ENCODE measurements around the gene FBXL17. TPM values are rescaled to one million over a fixed set of nuclear protein-coding genes. Genes with fewer than 3 reads are reported as not detected.

Gene FBXL17
- total RNA-seq, 1 experiment from 2014 or later, result 5.3 TPM

GRCh38 chr5:108006791-108007190 lies 375.1 kb downstream of the FBXL17 start:
- Histone ChIP-seq H2BK5ac (ENCODE audit: insufficient read length, low read length) (no peak overlapping the region), H3K14ac (ENCODE audit: insufficient read depth, low read length) (no peak overlapping the region), H4K8ac (replicated peaks; ENCODE audit: insufficient read length, low read depth, low read length) (no peak overlapping the region), H3K4me2 (ENCODE audit: insufficient read depth, insufficient read length, low read length) (no peak overlapping the region), H2BK120ac (ENCODE audit: low read depth, low read length, poor library complexity, severe bottlenecking) (no peak overlapping the region), H2AK5ac (ENCODE audit: insufficient read length, low read length) (no peak overlapping the region), H3K9me3 (ENCODE audit: control insufficient read depth, low read depth, low read length) (no peaks in the 10 kb centered on the region), H2BK20ac (ENCODE audit: low read depth, low read length, poor library complexity, severe bottlenecking) (no peak overlapping the region), H3T11ph (ENCODE audit: low read length) (no peak overlapping the region), H2BK15ac (ENCODE audit: low read depth, low read length) (no peak overlapping the region), H3K23me2 (ENCODE audit: insufficient read length, low read depth, low read length, poor library complexity, severe bottlenecking) (no peaks in the 10 kb centered on the region), H4K5ac (ENCODE audit: insufficient read length, low read depth, low read length) (no peak overlapping the region), H3K79me2 (ENCODE audit: insufficient read depth, low read length) (no peaks in the 10 kb centered on the region), H3K4ac (ENCODE audit: low read depth, low read length) (no peak overlapping the region), H3K56ac (ENCODE audit: insufficient read length, low read depth, low read length) (no peak overlapping the region), H2BK12ac (ENCODE audit: insufficient read length, low read depth, low read length) (no peak overlapping the region), H3K9ac (ENCODE audit: extremely low read depth, insufficient read length, low read length) (no peak overlapping the region), H3K23ac (ENCODE audit: insufficient read length, low read depth, low read length) (no peak overlapping the region), H3K79me1 (ENCODE audit: insufficient read depth, low read depth, low read length, poor library complexity, severe bottlenecking) (no peaks in the 10 kb centered on the region), H3K27me3 (ENCODE audit: insufficient read depth, low read length) (no peaks in the 10 kb centered on the region), H3K27ac (ENCODE audit: insufficient read length, low read depth, low read length) (no peak overlapping the region), H4K20me1 (ENCODE audit: control insufficient read depth, insufficient read depth, insufficient read length) (no peaks in the 10 kb centered on the region), H2AFZ (ENCODE audit: low read length) (no peak overlapping the region), H3K4me1 (ENCODE audit: insufficient read depth, low read length) (no peaks in the 10 kb centered on the region), H3K18ac (ENCODE audit: insufficient read length, low read depth, low read length) (no peak overlapping the region), H4K91ac (ENCODE audit: insufficient read length, low read depth, low read length) (no peak overlapping the region)
- TF ChIP-seq CTCF (conservative IDR thresholded peaks at IDR 0.05), result no peak
- H3K27ac Mint-ChIP-seq, result no peak overlapping the region
- peaks cover 1 to 5% of the 10 kb centered on the region in 2 experiments; a peak in 1 of 5 replicates for H3K9me3 Mint-ChIP-seq
- H3K27me3 Mint-ChIP-seq (ENCODE audit: low read depth), result no peaks in the 10 kb centered on the region
- no peak overlapping the region for H3K4me3 Mint-ChIP-seq
- no peaks in the 10 kb centered on the region; a peak in 1 of 7 replicates for H3K36me3 Mint-ChIP-seq (ENCODE audit: insufficient read depth in 1 of 3, low read depth in 3 of 3)
- DNase-seq, result no peak
- WGBS (ENCODE audit: extremely low coverage, insufficient read length, low lambda C conversion rate), result no CpG with 5 or more reads among the region's 3 CpGs
- H3K4me1 Mint-ChIP-seq, result no peaks in the 10 kb centered on the region
